Heart left ventricle (tissue), 13 donors: ENCODE data around the gene LUC7L.
"Not testable (repeated sequence)": the region's sequence is repeated elsewhere in the genome, so short reads cannot be mapped to it uniquely, and the experiment has no call there.

Experiments used
- POLR2A ChIP-seq, 2 donors: fragments of 450-650 bp; IDR thresholded peaks; one replicate each; pipeline ENCODE4 v1.6.1; 2017; ENCODE audit warnings: antibody characterized with exemption in 2 of 2, mild to moderate bottlenecking in 2 of 2, moderate library complexity in 2 of 2
- TF ChIP-seq, protein P1 (sequence below), 12 donors: fragments of 200-600 bp; sonication (generic) in 4 of 12; IDR thresholded peaks; one replicate each; pipeline versions ENCODE4 v1.5.0 to v1.8.0; 2018 to 2022; ENCODE audit warnings: antibody characterized with exemption in 12 of 12, mild to moderate bottlenecking in 5 of 12
- donor health status: ischemic (EF 13 %, LVEDD 7.1; RV severe dilation, severe dysfunction).
- donor health status: DM: no; HTN: yes; CAD: no.
- donor health status: DM: no; HTN: no; CAD: no.
- donor health status: ischemic (EF 25% LVEDD 6.9; RV normal size, moderate dysfunction).
- donor health status: ischemic (EF 25% LVEDD 5.7; RV mildly dilated, moderate dysfunction).
- donor health status: ischemic (EF 35%, LVEDD 5.7; RV mildly dilated, moderate dysfunction).
- donor health status: nonischemic (EF 11% LVEDD 7.7; RV severe dilation, severe dysfunction).
- donor health status: DM: yes; HTN: yes; CAD: no.
- donor health status: PGD.
- donor health status: ischemic (EF 29% LVEDD 5.4; RV normal size, mild dysfunction).
- donor health status: nonischemic (EF 23%, LVEDD 6.1; RV moderate dilation, normal function).

DNA sequence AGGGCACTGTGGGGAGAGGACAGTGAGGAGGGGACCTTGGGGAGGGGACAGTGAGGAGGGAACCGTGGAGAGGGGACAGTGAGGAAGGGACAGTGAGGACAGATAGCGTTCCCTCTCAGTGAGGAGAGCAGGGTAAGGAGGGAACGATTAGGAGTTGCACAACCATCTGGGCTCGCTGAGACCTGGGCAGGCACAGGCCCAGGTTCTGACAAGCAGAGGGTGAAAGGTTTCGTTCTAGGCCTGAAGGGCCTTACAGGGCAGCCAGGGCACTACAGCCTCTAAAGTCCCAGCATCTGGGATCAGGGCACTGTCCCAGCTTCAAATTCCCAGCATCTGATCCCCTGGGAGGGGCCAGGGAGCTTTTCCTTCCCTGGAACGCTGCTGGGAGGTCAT is 76.1 kb downstream of the LUC7L start:
- TF ChIP-seq, protein P1, sequence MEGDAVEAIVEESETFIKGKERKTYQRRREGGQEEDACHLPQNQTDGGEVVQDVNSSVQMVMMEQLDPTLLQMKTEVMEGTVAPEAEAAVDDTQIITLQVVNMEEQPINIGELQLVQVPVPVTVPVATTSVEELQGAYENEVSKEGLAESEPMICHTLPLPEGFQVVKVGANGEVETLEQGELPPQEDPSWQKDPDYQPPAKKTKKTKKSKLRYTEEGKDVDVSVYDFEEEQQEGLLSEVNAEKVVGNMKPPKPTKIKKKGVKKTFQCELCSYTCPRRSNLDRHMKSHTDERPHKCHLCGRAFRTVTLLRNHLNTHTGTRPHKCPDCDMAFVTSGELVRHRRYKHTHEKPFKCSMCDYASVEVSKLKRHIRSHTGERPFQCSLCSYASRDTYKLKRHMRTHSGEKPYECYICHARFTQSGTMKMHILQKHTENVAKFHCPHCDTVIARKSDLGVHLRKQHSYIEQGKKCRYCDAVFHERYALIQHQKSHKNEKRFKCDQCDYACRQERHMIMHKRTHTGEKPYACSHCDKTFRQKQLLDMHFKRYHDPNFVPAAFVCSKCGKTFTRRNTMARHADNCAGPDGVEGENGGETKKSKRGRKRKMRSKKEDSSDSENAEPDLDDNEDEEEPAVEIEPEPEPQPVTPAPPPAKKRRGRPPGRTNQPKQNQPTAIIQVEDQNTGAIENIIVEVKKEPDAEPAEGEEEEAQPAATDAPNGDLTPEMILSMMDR (IDR thresholded peaks at IDR 0.05) = not testable (repeated sequence)
- not testable (repeated sequence) for TF ChIP-seq POLR2A (IDR thresholded peaks at IDR 0.05)
